ENCODE measurements around the gene MLC1.

MLC1 gene

GRCh38 chr22:50060441-50061140, 24.6 kb downstream of the MLC1 start:
- no peak for ATAC-seq
- TF ChIP-seq ZC3H10 (CRISPR knock-in tag; IDR thresholded peaks at IDR 0.05) (no peak), OSR1 (CRISPR knock-in tag; IDR thresholded peaks at IDR 0.05) (no peak), ISL1 (CRISPR knock-in tag; IDR thresholded peaks at IDR 0.05) (no peak), GLIS3 (CRISPR knock-in tag; IDR thresholded peaks at IDR 0.05) (no peak), CSDC2 (CRISPR knock-in tag; IDR thresholded peaks at IDR 0.05) (no peak), SNAI2 (CRISPR knock-in tag; IDR thresholded peaks at IDR 0.05) (no peak), PPARA (CRISPR knock-in tag; IDR thresholded peaks at IDR 0.05; ENCODE audit: borderline replicate concordance) (no peak), ZNF565 (CRISPR knock-in tag; conservative IDR thresholded peaks at IDR 0.05; ENCODE audit: low read depth) (no peak), CSRNP3 (CRISPR knock-in tag; IDR thresholded peaks at IDR 0.05) (no peak), PATZ1 (CRISPR knock-in tag; IDR thresholded peaks at IDR 0.05; ENCODE audit: borderline replicate concordance) (no peak), ZNF70 (CRISPR knock-in tag; IDR thresholded peaks at IDR 0.05) (no peak), RARB (CRISPR knock-in tag; IDR thresholded peaks at IDR 0.05) (no peak), POU6F1 (CRISPR knock-in tag; IDR thresholded peaks at IDR 0.05; ENCODE audit: borderline replicate concordance, low read depth) (no peak)

- TF ChIP-seq CSRNP3 (CRISPR knock-in tag; IDR thresholded peaks at IDR 0.05) (no peak), ZC3H10 (CRISPR knock-in tag; IDR thresholded peaks at IDR 0.05) (no peak), RARB (CRISPR knock-in tag; IDR thresholded peaks at IDR 0.05) (no peak), TOX (CRISPR knock-in tag; IDR thresholded peaks at IDR 0.05; ENCODE audit: borderline replicate concordance) (no peak), BACH2 (CRISPR knock-in tag; IDR thresholded peaks at IDR 0.05; ENCODE audit: borderline replicate concordance) (no peak), CREB5 (CRISPR knock-in tag; IDR thresholded peaks at IDR 0.05; ENCODE audit: low read depth) (no peak), ZFP30 (CRISPR knock-in tag; IDR thresholded peaks at IDR 0.05) (no peak)
- ATAC-seq = no peak
Observed at GRCh38 chr22:50059881-50060262, 25.4 kb downstream of the MLC1 start.

- TF ChIP-seq POU6F1 (CRISPR knock-in tag; IDR thresholded peaks at IDR 0.05; ENCODE audit: borderline replicate concordance, low read depth) (no peak), ZFP3 (CRISPR knock-in tag; IDR thresholded peaks at IDR 0.05) (no peak), PPARA (CRISPR knock-in tag; IDR thresholded peaks at IDR 0.05; ENCODE audit: borderline replicate concordance) (no peak), SNAI2 (CRISPR knock-in tag; IDR thresholded peaks at IDR 0.05) (no peak), ZNF70 (CRISPR knock-in tag; IDR thresholded peaks at IDR 0.05) (no peak), CSDC2 (CRISPR knock-in tag; IDR thresholded peaks at IDR 0.05) (no peak), ESRRG (CRISPR knock-in tag; IDR thresholded peaks at IDR 0.05) (no peak), PATZ1 (CRISPR knock-in tag; IDR thresholded peaks at IDR 0.05; ENCODE audit: borderline replicate concordance) (no peak), CREB5 (CRISPR knock-in tag; IDR thresholded peaks at IDR 0.05; ENCODE audit: low read depth) (no peak), RARB (CRISPR knock-in tag; IDR thresholded peaks at IDR 0.05) (no peak), TOX (CRISPR knock-in tag; IDR thresholded peaks at IDR 0.05; ENCODE audit: borderline replicate concordance) (no peak)
- ATAC-seq = peak; percentile 31; the same call in 2 of the 3 replicates
Observed at GRCh38 chr22:50058906-50059880, 26.0 kb downstream of the MLC1 start.

Measured in SK-N-SH treated with all-trans-retinoic acid at 6 μM for 48 hours (cell line).